GM10847 (cell line): ENCODE data around the gene SH3BP1.

Source experiments
- POLR2A ChIP-seq: IDR thresholded peaks from 2 replicates; pipeline ENCODE4 v1.6.1; 2011; ENCODE audit not compliant: insufficient read length; ENCODE audit errors: extremely low read depth

The SH3BP1 gene

GRCh38 chr22:37609240-37610152 is 30.0 kb upstream of the SH3BP1 start:
- TF ChIP-seq POLR2A = no peak

GRCh38 chr22:37610480-37611129 is 28.9 kb upstream of the SH3BP1 start:
- no peak for TF ChIP-seq POLR2A

GRCh38 chr22:37611207-37611606 is 28.3 kb upstream of the SH3BP1 start:
- no peak for TF ChIP-seq POLR2A

GRCh38 chr22:37616201-37617083 is 23.0 kb upstream of the SH3BP1 start:
- TF ChIP-seq POLR2A = no peak

- no peak for TF ChIP-seq POLR2A
Measured at GRCh38 chr22:37617431-37617830, 22.0 kb upstream of the SH3BP1 start.

- TF ChIP-seq POLR2A = no peak
Measured at GRCh38 chr22:37618072-37618656, 21.3 kb upstream of the SH3BP1 start.

- TF ChIP-seq POLR2A = no peak
Measured at GRCh38 chr22:37618674-37619073, 20.8 kb upstream of the SH3BP1 start.

- TF ChIP-seq POLR2A = no peak
Measured at GRCh38 chr22:37619991-37620390, 19.5 kb upstream of the SH3BP1 start.

- TF ChIP-seq POLR2A = no peak
Measured at GRCh38 chr22:37621352-37621860, 18.1 kb upstream of the SH3BP1 start.

GRCh38 chr22:37623075-37624016 is 16.1 kb upstream of the SH3BP1 start:
- no peak for TF ChIP-seq POLR2A

GRCh38 chr22:37624017-37624365 is 15.5 kb upstream of the SH3BP1 start:
- no peak for TF ChIP-seq POLR2A

GRCh38 chr22:37624876-37625275 is 14.6 kb upstream of the SH3BP1 start:
- no peak for TF ChIP-seq POLR2A

- no peak for TF ChIP-seq POLR2A
Measured at GRCh38 chr22:37625737-37626136, 13.7 kb upstream of the SH3BP1 start.

GRCh38 chr22:37626144-37626543 is 13.3 kb upstream of the SH3BP1 start:
- no peak for TF ChIP-seq POLR2A
